Sigmoid colon (tissue), 4 donors: ENCODE measurements around the gene CYP2F1.

Experiments used
- CTCF ChIP-seq, 4 experiments: fragments of 450-650 bp in 3 of 4; fragments of 200-600 bp in 1 of 4; IDR thresholded peaks; one replicate each; pipeline ENCODE4 v1.5.1; 2016 to 2019; ENCODE audit warnings: antibody characterized with exemption in 4 of 4, mild to moderate bottlenecking in 3 of 4, moderate library complexity in 2 of 4
- EP300 ChIP-seq, 4 donors: sonication (generic); formaldehyde crosslinking; IDR thresholded peaks; one replicate each; pipeline ENCODE4 v1.6.1; 2017; ENCODE audit warnings: antibody characterized with exemption in 4 of 4

- no peak for TF ChIP-seq CTCF (IDR thresholded peaks at IDR 0.05)
- no peak for TF ChIP-seq EP300 (IDR thresholded peaks at IDR 0.05)
Measured at GRCh38 chr19:41076286-41076685, 37.9 kb upstream of the CYP2F1 start.
